Measurements from ENCODE around the gene HOXC10.
A peak's percentile ranks its signal among the peaks of the same experiment; 100 is the strongest.

Gene HOXC10

GRCh38 chr12:54030889-54031471 is 46.0 kb downstream of the HOXC10 start:
- DNase-seq, result no peak

GRCh38 chr12:54031480-54031879 is 46.5 kb downstream of the HOXC10 start:
- DNase-seq, result no peak

- DNase-seq, result no peak
Observed at GRCh38 chr12:54032086-54032619, 47.2 kb downstream of the HOXC10 start.

DNA sequence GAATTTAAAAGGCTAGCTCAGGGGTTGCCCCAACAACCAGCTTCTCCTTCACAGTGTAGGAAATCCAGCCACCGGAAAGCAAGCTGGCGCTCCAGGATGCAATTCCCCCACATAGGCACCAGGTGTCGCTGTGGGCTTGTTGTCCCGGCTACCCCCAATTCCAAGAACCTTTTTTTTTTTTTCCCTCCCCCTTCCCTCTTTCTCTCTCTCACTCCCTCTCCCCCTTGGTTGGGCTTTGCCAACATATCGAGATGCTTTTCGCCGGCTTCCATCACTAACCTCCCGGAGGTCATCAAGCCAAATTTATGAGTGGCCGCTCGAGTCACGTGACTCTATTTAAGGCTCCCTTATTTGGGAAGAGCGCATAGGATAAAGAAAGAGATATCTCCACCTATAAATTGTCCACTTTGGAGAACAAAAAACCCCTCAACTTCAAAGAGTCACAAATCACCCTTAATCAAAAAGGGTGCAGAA is 47.7 kb downstream of the HOXC10 start, which contains the start of gene HOXC5:
TSS of gene HOXC5 (plus strand) at position 424 of the 474 bp plus-strand sequence. CDS start 73 bp downstream, outside the sequence.
- peak; percentile 44 for DNase-seq

DNA sequence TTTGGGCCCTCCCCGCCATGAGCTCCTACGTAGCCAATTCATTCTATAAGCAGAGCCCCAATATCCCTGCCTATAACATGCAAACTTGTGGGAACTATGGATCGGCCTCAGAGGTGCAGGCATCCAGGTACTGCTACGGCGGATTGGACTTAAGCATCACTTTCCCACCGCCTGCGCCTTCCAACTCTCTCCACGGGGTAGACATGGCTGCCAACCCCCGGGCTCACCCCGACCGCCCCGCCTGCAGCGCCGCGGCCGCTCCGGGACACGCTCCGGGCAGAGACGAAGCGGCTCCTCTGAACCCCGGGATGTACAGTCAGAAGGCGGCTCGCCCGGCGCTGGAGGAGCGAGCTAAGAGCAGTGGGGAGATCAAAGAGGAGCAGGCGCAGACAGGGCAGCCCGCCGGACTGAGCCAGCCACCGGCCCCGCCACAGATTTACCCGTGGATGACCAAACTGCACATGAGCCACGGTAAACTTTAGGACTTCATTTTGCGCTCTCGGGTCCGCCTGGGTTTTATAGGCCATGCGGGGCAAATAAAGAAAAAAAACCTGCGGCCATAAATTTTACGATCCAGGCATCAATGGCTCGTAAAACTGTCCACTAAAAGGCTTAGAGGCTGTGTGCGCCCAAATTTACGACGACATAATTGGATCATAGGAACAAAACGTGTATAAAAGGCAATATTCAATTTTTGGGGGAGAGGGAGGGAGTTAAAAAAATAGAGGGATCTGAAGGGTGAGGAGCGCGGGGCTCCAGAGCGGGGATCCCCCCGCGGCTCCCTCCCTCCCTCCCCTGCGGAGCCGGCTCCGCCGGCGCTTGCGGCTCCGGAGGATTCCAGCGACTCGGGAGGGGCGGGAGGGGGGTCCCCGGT is 48.4 kb downstream of the HOXC10 start:
- no peak for DNase-seq

GRCh38 chr12:54033980-54034784 is 49.2 kb downstream of the HOXC10 start:
- DNase-seq, result no peak

DNA sequence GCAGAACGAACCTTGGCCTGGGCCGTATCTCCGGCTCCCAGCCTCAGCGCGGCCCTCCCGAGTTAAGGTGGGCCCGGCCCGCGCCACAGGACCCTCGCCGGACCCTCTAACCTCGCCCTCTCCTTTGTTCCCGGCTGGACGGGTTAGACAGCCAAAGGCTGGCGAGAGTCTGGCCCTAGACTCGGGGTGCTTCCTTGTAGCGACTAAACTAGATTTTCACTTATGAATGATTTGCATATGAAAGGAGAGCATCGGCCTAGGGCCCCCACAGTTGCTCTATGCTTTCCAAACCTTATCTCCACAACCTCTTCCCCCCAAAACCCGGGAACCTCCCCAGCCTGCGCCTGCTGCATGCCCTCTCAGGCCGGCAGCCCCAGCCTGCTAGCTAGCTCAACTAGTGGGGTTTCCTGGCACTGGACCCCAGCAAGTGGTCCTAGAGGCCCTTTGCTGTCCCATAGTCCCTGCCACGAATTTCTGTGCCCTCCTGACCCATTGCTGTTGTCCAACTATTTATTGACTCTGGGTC is 49.9 kb downstream of the HOXC10 start:
- DNase-seq, result no peak

GRCh38 chr12:54035568-54036264 is 50.8 kb downstream of the HOXC10 start:
- no peak for DNase-seq

DNA sequence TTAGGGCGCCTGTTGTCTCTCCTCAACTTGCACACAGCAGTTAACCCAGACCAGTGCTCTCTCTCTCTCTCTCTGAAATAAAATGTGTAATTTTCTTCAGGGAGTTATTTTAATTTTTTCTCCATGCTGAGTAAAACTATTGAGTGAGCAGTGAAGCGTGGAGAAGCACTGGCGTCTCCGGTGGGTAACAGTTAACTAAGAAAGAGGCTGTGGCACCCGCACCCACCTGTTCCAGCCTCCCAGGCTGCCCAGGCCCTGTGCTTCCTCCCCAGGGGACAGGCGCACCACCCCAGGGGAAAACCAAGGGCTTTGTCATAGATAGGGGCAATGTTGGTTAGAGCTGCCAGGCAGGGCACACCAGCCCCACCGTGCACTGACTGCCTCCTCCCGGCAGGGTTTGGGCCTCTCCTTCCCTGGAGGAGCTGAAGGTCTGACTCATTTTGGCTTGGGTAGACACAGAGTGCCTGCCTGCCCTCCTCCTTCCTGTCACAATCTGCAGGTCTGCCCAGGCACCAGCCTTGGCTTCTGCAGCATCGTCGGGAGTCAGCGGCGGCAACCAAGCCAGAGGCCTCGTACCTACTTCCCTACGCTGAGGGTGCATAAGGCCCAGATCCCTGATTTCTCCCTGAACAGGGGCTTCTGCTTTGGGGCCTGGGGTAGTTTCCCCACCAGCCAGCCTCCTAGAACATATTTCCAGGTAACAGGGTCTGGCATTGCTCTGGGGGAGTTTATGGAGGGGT is 51.8 kb downstream of the HOXC10 start:
- no peak for DNase-seq

DNA sequence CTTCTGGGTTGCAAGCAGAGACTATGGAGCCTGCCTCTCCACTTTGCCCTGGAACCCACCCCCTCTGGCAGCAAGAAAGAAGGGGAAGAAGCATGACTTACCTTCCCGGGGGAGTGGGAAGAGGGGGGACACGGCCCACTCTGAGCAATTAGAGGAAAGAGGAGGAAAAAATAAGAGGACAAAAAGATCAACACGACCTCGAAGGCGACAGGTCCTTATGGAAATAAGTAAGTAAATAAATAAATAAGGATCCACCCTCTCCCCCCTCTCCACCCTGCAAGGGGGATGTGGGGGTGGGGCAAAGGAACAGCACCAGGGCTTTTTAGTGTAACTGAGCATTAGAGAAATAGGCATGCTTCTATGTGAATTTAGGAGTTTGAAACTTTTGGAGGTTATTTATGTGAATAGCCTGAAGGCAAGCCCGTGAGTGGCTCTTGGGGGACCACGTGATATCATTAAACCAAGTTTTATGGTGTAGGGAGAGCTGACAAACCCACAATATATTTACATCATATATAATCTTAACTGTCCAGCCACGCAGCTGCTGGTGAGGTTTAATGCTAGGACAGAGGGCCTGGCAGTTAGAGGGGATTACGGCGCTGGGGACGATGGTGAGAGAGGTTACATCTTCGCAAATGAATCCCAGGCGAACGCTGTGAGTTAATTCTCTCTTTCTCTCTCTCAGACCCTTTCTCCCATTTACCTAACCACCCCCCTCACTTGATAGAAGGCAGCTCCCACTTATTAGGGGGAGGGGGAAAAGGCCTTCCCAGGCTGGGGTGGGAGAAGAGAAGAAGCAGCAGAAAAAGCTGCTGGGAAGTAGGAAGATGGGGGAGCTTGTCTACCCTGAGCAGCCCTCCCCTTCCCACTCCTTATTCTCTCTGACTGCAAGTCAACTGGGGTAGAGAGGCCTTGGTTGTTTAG is 52.7 kb downstream of the HOXC10 start:
- no peak for DNase-seq

- DNase-seq, result no peak
Observed at GRCh38 chr12:54038284-54038870, 53.4 kb downstream of the HOXC10 start.

DNA sequence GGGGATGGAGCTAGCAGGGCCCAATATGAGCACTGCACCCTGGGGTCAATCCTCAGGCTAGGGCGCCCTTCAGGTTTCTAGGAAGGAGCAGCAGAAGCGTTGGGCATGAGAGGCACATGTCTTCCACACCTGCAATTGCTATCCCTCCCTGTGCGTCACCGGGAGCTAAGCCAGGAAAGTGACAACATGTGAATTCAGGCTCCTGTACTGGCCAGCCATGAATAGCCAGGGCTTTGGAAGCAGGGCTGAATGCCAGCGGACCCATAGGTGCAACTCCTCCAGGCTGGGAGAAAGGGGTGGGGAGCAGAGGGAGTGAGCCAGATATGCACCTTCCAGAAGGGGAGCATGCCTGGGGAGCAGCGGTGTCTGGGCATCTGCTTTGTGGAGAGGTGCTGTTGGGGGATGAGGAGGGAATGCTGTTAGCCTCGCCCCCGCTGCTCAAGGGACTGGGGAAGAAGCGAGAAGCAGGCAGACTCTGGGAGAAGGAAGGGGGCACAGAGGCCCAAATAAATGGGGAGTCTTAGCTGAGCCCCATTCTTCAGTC is 54.0 kb downstream of the HOXC10 start:
- no peak for DNase-seq

DNA sequence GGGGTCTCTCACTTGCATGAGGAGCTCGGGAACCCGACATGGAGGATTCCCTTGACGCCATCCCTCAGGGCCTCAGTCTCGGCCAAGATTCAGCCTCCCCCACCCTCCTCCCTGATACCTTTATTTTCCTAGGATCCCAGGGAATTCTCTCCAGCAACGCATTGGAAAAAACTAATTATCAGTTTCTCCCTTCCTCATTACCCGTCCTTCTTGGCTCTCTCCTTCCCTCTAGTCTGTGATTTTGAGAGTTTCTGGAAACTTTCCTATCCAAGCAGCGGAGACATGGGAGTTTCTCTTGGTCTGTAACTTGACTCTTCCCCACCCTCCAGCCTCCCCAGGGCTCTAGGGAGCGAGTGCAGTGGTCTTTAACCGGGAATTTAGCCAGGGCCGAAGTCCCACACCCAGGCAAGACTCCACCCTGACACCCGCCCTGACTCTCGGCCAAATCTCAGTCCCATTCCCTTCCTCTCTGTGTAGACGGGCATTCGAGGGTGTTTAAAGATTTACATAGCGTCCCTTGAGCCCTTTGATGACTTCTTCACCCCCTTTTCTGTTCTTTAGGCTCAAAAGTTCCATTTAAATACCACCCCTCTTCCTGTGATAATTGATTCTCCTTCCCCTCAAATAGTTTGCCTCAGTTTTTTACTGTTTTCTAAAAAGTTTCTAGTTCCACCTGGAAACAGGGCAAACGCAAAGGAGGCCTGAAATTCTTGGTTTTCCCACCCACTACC is 54.6 kb downstream of the HOXC10 start:
- DNase-seq, result no peak

Measured in central memory CD4-positive, alpha-beta T cell (primary cell).